ENCODE data around the gene SNAPIN.

- TF ChIP-seq SUZ12 (IDR thresholded peaks at IDR 0.05; ENCODE audit: extremely low read depth, insufficient read depth, insufficient read length) (no peak), YY1 (IDR thresholded peaks at IDR 0.05; ENCODE audit: insufficient read depth, insufficient read length) (no peak), ZNF274 (IDR thresholded peaks at IDR 0.05; ENCODE audit: low read depth, low read length) (no peak)
These were observed 16.3 kb upstream of the SNAPIN start for GRCh38 chr1:153642161-153642560.
